VCaP (cell line): ENCODE measurements around the gene PHYKPL.

Experiments used
- H3K27ac ChIP-seq: fragments of 450-650 bp; 2 replicates; pipeline ENCODE4 v1.5.1; 2017
- TF ChIP-seq, protein P1 (sequence below): fragments of 450-650 bp; conservative IDR thresholded peaks from 2 replicates; pipeline ENCODE4 v1.5.1; 2017; ENCODE audit warnings: mild to moderate bottlenecking, moderate library complexity

Gene PHYKPL

GRCh38 chr5:178189433-178189832 is 43.2 kb downstream of the PHYKPL start:
- TF ChIP-seq, protein P1, sequence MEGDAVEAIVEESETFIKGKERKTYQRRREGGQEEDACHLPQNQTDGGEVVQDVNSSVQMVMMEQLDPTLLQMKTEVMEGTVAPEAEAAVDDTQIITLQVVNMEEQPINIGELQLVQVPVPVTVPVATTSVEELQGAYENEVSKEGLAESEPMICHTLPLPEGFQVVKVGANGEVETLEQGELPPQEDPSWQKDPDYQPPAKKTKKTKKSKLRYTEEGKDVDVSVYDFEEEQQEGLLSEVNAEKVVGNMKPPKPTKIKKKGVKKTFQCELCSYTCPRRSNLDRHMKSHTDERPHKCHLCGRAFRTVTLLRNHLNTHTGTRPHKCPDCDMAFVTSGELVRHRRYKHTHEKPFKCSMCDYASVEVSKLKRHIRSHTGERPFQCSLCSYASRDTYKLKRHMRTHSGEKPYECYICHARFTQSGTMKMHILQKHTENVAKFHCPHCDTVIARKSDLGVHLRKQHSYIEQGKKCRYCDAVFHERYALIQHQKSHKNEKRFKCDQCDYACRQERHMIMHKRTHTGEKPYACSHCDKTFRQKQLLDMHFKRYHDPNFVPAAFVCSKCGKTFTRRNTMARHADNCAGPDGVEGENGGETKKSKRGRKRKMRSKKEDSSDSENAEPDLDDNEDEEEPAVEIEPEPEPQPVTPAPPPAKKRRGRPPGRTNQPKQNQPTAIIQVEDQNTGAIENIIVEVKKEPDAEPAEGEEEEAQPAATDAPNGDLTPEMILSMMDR, result no peak
- H3K27ac ChIP-seq, result no peak overlapping the region

GRCh38 chr5:178187014-178187413 is 45.6 kb downstream of the PHYKPL start, which contains the start of gene GMCL2:
GMCL2 (minus strand) TSS chr5:178187371; CDS start chr5:178187299, 72 bp downstream.
- no peak within 1 kb of the TSS for H3K27ac ChIP-seq
- TF ChIP-seq, protein P1, result no peak

DNA sequence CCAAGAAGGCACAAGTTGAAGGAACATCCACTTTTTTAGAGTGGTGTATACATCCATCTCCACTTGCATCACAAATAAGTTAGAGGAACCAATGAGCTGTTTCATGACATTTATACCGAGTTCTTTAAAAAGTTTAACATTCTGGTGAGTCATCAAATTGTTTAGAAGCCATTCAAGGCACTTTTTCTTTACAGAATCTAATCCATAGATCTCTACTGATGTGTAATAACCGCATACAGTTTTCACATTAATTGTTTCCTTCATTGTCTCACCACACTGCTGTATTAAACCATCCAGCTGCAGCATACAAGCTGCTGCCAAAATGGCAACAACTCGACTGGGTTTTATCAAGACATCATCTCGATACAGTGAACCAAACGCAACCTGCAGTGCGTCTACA is 46.2 kb downstream of the PHYKPL start:
- TF ChIP-seq, protein P1, result no peak

GRCh38 chr5:178182158-178182876 is 50.3 kb downstream of the PHYKPL start:
- no peak overlapping the region for H3K27ac ChIP-seq
- TF ChIP-seq, protein P1, result no peak

More for the DNA sequence above, 46.2 kb downstream of the PHYKPL start:
- no peak overlapping the region for H3K27ac ChIP-seq

GRCh38 chr5:178180141-178180863 is 52.3 kb downstream of the PHYKPL start:
- TF ChIP-seq, protein P1, result no peak
- H3K27ac ChIP-seq, result no peak overlapping the region

- no peak overlapping the region for H3K27ac ChIP-seq
- TF ChIP-seq, protein P1, result no peak
Observed at GRCh38 chr5:178177569-178177968, 55.0 kb downstream of the PHYKPL start.

- H3K27ac ChIP-seq, result no peak overlapping the region
- TF ChIP-seq, protein P1, result no peak
Observed at GRCh38 chr5:178176791-178177190, 55.8 kb downstream of the PHYKPL start.
